Activated naive CD4-positive, alpha-beta T cell treated with Interleukin-2 at 50 U/mL for 16 hours (primary cell): ENCODE data around the gene UGGT1.
A peak's percentile ranks its signal among the peaks of the same experiment; 100 is the strongest.
"Not testable (repeated sequence)": the region's sequence is repeated elsewhere in the genome, so short reads cannot be mapped to it uniquely, and the experiment has no call there.

ENCODE experiments used
- DNase-seq: peaks from one replicate; pipeline ENCODE4 v3.0.0-alpha.2; 2020

The UGGT1 gene

DNA sequence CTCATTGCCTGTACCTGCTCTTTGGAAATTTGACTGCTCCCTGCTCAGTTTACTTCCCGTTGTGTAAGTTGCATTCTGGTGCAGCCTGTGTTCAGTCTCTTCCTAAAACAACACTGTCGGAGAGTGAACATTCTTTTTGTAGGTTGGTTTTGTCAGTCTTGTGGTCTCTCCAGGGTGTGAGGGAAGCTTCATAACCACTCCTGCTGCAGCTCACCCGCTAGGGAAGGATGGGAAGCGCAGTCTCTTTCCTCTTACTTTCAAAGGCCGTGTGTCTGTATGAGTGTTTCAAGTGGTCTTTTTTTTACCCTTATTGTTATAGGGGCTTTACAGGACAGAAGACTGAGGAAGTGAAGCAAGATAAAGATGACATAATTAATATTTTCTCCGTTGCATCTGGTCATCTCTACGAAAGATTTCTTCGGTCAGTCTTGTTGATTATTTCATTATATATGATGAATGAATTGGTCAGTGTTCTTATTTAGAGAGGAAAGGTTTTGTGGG lies 87.2 kb downstream of the UGGT1 start:
- no peak for DNase-seq

DNA sequence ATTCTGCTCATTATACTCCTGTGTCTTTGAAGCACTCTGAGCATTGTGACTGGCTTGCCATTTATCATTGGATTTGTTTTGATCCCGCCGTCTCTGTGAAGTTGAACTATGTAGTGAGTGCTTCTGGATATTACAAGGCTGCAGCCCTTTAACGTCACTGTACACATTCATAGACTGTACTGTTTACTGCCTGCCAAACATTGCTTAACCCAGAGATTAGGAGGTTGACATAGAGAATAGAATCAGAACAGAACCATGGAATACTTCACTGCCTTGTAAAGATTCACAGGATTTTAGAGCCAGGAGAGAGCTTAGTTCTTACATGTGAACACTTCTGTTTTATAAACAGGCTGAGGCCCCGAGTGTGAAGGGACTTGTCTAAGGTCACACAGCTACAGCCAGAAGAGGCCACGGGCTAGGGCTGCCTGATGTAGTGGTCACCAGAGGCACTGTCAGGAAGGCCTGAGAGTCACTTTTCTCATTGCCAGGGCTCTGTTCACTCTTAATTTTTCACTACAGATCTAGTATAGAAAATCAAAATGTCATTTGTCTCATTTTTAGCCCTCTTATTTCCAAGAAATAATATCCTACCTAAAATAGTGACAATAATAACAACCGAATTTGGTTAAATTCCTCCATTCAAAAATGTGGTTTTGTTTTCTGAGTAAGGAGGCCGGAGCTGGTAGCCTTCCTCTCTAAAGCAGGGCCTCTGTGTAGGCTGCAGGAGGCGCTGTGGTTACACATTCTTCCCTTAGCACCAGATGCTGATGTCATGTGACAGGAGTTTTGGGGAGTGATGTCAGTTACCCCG lies 87.9 kb downstream of the UGGT1 start:
- peak; percentile 31 for DNase-seq

DNA sequence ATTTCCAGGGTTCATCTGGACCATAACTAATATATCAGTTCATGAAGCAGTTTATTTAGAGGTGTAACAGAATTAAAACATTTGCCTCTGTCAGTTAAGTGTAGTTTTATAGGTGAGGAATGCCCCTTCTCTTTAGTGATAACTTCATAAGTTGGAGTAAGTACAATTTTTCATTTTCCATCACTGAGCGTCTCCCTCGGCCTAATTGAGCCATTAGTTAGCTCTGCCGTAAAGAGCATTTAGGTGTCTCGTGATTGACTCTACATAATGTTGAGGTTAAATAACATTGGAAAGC lies 88.4 kb downstream of the UGGT1 start:
- no peak for DNase-seq

DNA sequence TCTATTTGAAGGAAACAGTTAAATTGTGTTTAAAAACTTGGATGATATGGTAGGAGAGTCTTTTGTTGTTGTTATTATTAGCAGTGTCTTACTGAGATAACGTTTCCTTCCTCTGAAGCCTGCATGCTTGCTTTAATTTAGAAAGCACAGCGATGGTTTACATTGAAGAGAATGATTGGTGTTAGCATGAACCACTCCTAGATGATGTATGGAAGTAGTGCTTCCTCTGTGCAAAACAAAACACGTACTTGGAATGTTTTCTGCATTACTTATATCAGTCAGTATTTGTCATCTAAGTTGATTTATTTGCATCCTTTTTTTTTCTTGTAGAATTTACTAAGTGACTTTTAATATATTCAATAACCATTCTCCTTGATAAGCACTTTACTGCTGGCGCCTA lies 89.0 kb downstream of the UGGT1 start:
- no peak for DNase-seq

DNA sequence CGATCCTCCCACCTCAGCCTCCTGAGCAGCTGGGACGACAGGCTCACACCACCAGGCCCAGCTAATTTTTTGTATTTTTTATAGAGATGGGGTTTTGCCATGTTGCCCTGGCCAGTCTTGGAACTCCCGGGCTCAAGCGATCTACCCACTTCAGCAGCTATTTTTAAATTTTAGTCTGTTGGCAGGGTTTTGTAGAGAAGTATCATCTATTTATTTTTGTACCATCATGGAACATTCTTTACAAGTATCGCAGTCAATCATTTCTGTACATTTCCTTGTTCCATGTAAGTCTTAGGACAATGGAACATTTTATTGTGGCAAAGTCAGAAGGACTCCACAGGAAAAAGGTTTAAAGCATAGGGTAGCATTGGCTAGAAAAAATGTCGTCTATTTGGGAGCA lies 94.6 kb downstream of the UGGT1 start:
- DNase-seq = no peak

DNA sequence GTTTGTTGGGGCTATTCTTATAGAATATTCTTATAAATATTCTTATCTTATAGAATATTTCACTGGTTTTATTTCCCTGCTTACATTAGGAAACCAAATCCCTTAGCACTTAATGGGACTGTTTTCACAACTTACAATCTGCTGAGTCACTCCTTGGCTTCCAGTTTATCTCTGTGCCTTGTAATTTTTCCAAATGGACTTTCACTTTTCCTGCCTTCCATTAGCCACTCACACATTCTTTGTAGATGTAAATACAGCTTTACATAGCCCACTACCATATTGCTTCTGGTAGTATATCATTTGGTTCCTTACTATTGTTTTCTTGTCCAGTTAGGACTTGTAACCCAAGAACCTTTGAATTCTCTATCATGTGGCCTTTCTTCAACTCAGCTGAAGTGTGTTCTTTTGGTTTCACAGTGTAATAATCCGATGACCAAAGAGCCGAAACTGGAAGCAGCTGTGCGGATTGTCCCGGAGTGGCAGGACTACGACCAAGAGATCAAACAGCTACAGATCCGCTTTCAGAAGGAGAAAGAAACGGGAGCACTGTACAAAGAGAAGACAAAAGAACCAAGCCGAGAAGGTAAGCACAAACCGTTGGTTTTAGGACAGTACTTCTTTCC lies 96.1 kb downstream of the UGGT1 start:
- DNase-seq = no peak

DNA sequence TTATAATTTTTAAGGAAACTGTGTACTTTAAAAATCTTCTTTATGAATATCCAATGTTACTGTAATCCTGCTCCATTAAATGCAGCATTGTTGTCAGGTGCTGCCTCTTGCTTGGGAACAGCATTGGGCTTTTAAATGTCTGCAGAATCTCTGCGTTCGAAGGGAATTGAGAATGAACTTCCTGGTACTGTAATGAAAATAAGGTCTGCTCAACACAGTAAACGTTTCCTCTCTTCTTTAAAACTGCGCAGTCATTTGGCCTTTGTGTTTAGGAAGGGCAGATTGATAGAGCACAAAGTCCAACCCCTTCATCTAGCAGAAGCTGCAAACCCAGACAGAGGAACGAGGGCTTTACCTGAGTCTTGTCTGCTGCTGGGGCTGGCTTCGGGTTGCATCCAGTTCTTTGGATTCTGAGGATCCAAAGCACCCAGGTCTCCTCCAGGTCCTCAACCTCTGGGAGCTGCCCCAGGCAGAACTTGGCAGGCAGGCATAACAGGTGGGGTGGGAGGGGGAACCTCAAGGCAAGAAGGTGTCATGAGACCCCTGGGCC lies 104.5 kb downstream of the UGGT1 start:
- no peak for DNase-seq

DNA sequence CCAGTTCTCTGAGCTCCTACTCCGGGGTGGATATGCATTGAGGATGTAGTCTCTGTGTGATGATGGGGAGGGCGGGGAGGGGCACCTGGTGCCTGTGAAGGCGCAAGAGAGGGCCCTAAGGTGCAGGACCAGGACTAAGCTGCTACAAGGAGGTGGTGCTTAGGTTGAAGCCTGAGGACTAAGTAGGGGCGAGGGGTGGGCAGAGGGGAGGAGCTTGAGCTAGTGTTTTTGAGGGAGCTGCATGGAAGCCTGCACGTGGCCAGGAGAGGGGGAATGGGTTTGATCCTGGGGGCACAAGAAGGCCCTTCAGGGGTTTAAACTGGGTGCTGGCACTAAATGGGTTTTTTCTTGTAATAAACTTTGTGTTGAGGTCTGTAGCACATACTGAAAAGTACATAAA lies 105.0 kb downstream of the UGGT1 start:
- no peak for DNase-seq

DNA sequence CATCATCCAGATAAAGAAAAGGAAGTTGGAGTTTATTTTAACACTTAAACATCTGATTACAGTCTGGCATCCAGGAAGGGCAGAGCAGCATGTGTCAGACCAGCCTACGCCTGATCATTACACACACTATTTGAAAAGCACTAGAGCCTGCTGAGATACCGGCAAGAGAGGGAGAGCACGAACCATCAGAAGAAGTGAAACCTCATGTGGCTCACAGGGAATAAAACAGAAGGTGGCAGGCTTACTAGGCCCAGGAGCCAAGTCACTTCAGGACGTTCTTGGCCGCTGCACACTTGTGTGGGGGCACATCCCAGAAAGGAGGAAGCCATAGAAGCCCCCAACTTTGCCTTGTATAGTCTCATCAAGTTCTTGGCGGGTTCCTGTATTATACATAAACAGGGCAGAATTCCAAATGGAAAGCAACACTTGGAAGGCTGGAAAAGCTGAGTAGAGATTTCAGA lies 105.5 kb downstream of the UGGT1 start:
- no peak for DNase-seq

DNA sequence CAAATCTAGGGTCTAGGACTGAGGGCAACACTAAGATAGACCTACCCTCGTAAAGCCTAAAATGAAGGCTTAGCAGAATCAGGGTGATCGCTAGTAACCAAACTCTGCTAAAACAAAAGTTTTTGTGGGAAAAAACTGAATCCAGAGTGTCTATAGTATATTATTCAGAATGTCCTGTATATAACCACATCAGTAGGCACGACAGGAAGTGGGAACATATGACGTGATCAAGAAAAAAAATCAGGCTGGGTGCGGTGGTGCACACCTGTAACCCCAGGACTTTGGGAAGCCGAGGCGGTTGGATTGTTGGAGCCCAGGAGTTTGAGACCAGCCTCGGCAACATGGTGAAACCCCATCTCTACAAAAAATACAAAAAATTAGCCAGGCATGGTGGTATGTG lies 106.1 kb downstream of the UGGT1 start:
- no peak for DNase-seq

DNA sequence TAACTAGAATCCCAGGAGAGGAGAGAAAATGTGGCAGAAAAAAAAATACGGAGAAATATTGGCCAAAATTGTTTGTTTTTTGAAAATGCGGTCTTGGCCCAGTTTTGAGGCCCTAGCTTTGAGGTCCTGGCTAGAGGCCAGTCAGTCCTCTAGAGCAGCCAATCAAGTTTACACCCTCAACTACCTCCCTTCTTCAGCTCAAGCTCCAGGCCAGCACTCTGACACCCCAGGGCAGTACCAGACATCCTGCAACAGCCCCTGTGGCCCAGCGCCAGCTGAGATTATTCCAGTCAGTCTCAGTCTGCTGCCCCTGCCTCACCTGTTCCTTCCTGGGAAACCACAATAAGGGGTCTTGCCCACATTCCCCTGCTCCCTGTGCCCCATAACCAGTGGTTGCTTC lies 107.7 kb downstream of the UGGT1 start:
- no peak for DNase-seq

DNA sequence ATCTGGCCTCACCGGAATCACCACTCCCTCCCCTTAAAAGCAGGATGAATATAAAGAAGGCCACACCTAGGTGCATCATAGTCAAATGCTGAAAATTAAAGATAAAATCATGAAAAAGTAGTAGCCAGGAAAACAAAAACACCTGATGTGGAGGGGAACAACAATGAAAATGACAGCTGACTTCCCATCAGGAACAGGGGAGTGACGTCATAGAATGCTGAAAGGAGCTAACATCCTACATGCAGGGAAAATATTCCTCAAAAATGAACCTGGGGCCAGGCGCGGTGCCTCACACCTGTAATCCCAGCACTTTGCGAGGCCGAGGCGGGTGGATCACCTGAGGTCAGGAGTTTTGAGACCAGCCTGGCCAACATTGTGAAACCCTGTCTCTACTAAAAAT lies 108.1 kb downstream of the UGGT1 start:
- no peak for DNase-seq

DNA sequence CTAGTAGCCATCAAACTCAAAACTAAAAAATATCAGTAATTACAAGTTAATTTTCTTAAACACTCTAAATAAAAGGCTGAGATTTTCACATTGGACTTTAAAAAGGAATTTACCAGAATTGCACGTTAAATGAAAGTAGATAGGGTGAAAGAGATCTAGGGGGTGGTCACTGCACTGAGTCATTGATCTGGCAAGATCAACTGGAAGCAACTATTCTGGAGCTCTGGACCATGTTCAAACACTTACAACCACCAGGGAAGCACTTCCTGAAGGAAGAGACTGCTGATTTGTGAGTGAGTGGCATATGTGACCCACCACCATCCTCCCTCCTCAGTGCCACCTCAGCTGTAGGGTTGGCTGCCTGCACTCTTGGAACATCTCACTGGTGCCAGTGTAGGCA lies 111.8 kb downstream of the UGGT1 start:
- DNase-seq = no peak

DNA sequence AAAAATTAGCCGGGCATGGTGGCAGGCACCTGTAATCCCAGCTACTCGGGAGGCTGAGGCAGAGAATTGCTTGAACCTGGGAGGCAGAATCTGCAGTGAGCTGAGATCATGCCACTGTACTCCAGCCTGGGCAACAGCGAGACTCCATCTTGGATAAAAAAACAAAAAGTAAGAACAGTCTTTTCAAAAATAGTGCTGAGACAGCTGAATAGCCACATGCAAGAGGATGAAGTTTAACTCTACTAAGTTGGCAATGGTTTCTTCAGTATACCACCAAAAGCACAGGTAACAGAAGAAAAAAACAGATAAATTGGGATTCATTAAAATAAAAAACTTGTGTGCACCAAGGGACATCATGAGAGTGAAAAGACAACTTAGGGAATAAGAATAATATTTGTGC lies 115.2 kb downstream of the UGGT1 start:
- no peak for DNase-seq

DNA sequence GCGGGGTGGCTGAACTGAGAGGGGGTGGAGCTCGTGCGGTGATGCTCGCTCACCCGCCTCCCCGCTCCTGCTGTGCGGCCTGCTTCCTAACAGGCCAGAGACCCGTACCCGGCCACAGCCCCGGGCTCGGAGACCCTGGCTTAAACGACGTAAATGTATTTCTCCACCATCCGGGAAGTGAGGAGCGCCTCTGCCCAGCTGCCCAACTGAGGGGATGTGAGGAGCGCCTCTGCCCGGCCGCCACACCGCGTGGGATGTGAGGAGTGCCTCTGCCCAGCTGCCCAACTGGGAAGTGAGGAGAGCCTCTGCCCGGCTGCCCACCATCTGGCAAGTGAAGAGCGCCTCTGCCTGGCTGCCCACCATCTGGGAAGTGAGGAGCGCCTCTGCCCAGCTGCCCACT lies 117.0 kb downstream of the UGGT1 start:
- no peak for DNase-seq

DNA sequence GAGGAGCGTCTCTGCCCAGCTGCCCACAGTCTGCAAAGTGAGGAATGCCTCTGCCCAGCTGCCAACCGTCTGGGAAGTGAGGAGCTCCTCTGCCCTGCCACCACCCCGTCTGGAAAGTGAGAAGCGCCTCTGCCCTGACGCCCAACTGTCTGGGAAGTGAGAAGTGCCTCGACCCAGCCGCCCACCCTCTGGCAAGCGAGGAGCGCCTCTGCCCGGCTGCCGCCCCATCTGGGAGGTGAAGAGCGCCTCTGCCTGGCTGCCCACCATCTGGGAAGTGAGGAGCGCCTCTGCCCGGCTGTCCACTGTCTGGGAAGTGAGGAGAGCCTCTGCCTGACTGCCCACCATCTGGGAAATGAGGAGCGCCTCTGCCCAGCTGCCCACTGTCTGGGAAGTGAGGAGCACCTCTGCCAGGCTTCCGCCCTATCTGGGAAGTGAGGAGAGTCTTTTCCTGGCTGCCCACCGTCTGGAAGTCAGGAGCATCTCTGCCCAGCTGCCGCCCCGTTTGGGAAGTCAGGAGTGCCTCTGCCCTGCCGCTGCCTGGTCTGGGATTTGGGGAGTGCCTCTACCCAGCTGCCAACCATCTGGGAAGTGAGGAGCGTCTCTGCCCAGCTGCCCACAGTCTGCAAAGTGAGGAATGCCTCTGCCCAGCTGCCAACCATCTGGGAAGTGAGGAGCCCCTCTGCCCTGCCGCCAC lies 117.8 kb downstream of the UGGT1 start:
- DNase-seq = not testable (repeated sequence)

DNA sequence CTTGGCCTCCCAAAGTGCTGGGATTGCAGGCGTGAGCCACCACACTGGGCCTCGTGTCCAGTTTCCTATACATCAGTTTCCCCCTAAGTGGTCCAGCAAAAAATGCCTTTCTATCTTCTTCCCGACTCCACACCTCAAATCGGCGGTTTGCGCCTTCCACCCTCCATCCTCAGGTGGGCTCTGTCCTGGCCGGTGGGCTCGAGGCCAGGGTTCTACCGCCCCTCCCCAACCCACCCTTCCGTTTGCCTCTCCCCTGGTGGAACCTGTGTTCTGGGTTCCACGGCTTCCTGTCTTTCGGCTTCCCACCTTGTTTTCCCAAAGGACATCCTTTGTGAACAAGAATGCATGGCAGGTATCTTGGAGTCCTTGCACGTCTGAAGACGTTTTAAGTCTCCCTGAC lies 123.3 kb downstream of the UGGT1 start:
- DNase-seq = no peak

DNA sequence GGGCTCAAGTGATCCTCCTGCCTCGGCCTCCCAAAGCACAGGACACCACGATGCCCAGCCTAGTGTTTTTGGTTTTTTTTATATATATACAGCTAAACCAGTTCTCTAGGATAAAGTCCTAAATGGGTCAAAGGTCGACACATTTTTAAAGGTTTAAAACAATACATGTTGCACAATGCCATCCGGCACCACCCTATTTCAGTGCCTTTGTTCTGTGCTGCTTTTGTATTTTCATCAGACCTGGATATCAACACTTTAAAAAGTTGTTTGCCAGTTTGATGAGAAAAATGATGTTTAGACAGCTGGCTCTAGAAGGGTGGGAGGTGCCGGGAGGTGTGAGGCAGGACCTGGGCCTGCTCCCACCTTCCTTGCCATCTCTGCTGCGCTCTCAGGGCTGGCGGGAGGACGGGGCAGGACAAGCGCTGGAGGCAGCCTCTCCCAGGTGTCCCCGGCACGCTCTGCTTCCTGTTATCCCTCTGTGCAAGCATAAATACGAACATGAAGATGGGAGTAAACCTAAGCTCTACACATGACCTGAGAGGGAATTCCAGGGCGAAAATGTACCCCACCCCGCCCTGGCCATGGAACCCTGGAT lies 124.0 kb downstream of the UGGT1 start:
- DNase-seq = no peak

DNA sequence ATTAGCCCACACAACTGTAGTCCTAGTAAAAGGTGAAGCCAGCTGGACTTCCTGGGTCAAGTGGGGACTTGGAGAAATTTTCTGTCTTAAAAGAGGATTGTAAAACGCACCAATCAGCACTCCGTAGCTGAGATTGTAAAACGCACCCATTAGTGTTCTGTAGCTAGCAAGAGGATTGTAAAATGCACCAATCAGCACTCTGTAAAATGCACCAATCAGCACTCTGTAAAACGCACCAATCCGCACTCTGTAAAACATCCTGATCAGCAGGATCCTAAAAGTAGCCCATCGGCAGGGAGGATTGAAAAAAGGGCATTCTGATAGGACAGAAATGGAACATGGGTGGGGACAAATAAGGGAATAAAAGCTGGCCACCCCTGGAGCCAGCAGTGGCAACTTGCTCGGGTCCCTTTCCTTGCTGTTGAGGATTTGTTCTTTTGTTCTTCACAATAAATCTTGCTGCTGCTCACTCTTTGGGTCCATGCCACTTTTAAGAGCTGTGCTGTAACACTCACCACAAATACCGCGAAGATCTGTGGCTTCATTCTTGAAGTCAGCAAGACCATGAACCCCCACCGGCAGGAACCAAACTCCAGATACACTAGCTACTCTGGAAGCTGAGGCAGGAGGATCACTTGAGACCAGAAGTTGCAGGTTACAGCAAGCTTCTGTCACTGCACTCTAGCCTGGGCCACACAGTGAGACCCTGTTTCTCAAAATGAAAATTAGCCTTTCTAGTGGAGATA lies 125.1 kb downstream of the UGGT1 start:
- no peak for DNase-seq

DNA sequence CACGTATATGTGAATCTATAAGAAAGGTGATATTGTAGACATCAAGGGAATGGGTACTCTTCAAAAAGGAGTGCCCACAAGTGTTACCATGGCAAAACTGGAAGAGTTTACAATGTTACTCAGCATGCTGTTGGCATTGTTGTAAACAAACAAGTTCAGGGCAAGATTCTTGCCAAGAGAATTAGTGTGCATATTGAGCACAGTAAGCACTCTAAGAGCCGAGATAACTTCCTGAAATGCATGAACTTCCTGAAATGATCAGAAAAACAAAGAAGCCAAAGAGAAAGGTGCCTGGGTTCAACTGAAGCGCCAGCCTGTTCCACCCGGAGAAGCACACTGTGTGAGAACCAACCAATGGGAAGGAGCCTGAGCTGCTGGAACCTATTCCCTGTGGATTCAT lies 126.7 kb downstream of the UGGT1 start:
- no peak for DNase-seq

DNA sequence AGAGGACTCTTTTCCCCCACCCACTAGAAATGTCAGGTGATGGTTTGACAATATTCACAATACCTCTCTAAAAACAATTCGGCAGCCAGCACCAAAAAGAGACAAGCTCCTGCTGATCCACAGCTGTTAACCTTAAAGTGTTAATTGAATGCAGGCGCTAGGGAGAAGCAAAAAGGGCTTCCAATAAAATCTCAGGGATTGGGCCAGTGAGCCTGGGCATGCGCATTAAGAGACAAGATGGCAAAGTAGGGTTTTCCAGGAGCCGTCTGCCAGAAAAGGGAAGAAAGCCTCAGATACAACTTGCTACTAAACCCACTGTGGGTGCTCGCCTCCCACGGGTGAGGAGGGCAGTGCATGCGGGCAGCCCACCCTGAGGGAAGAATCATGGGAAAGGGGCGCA lies 128.9 kb downstream of the UGGT1 start:
- no peak for DNase-seq

DNA sequence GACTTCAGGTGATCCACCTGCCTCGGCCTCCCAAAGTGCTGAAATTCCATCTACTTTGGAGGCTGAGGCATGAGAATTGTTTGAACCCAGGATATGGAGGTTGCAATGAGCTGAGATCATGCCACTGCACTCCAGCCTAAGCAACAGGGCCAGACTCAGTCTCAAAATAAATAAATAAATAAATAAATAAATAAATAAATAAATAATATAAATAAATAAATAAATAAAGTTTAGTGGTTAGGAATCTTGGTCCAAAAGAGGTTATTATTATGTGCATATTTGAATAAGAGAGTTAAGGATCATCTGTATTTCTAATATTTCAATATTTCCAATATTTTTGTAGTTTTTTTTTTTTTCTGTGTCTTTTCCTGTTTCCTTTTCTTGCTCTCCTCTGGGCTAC lies 136.9 kb downstream of the UGGT1 start:
- no peak for DNase-seq

DNA sequence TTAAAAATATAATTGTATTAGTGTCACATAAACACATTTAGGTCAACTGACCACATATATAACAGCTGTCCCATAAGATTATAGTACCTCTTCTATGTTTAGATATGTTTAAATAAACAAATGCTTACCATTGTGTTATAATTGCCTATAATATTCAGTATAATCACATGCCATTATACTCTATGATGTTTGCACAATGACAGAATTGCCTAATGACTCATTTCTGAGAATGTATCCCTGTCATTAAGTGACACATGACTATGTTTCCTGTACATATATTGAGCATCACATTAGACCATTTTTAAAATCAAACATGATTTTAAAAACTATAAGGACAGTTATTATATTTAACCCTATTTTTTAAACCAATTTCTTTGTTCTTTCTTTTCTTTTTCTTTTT lies 137.9 kb downstream of the UGGT1 start:
- DNase-seq = no peak
